OCI-LY7 (cell line): ENCODE measurements around the gene PLEKHG4B.

Source experiments
- CTCF ChIP-seq: fragments of 200-600 bp; sonication (generic); conservative IDR thresholded peaks from 2 replicates; pipeline ENCODE4 v1.5.1; 2014; ENCODE audit warnings: mild to moderate bottlenecking, antibody characterized with exemption, low read length, moderate library complexity, mixed read lengths
- EZH2phosphoT487 ChIP-seq: fragments of 200-600 bp; sonication (generic); IDR thresholded peaks from 2 replicates; pipeline ENCODE4 v1.6.1; 2018; ENCODE audit warnings: low read depth, borderline replicate concordance, mild to moderate bottlenecking, mixed run types, antibody characterized with exemption, low read length, moderate library complexity, mixed read lengths

DNA sequence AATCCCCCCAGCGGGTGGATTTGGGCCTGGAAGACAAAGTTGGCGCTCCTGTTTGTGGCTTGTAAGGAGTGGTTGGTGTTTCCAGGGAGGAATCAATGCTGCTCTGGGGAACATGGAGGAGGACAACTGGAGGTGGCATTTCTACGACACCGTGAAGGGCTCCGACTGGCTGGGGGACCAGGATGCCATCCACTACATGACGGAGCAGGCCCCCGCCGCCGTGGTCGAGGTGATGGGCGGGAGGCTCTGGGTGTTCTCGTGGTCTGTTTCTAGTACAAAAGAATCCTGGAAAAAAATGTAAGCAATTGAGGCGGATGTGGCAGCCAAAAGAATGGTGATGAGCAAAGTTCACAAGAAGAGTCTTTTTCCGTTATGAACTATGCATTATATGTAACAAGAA is 133.4 kb downstream of the PLEKHG4B start:
- no peak for TF ChIP-seq CTCF
- TF ChIP-seq EZH2phosphoT487 = no peak
